ENCODE results near the gene SH2D5. TPM values are rescaled to one million over a fixed set of nuclear protein-coding genes. Genes with fewer than 3 reads are reported as not detected.

The SH2D5 gene
- total RNA-seq, 1 experiment from 2014 or later: 7.1 TPM

DNA sequence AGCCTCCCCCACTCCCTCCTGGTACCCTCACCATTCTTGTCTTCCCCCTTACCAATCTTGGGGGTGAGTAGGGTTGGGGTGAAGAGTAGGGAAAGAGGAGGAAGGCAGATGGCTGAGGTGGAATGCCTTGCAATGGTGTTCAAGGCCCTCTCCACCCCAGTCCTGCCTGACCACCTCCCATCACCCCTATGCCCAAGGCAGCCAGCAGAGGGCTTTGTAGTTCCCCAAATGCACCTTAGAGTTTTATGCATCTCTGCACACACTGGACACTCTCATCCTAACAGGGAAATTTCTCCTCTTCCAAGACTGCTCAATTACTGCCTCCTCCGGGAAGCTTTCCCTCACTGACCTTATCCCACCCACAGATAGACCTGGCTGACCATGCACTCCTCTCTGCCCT is 30.1 kb downstream of the SH2D5 start:
- Histone ChIP-seq H3K36me3 (ENCODE audit: low read depth, low read length) (no peaks in the 10 kb centered on the region), H3K4me3 (ENCODE audit: low read length) (no peak overlapping the region), H3K27ac (ENCODE audit: low read length) (no peak overlapping the region), H3K9me2 (replicated peaks; ENCODE audit: low read length) (no peaks in the 10 kb centered on the region), H3K27me3 (ENCODE audit: low read length) (no peaks in the 10 kb centered on the region), H3K9ac (ENCODE audit: low read length) (no peak overlapping the region), H2AFZ (ENCODE audit: low read length) (no peak overlapping the region), H3F3A (ENCODE audit: low read length, unreplicated experiment) (no peaks in the 10 kb centered on the region), H3K9me3 (ENCODE audit: low read length) (no peaks in the 10 kb centered on the region), H3K4me1 (ENCODE audit: insufficient read depth, low read length) (peaks cover 16% of the 10 kb centered on the region), H3K79me2 (ENCODE audit: low read length) (no peaks in the 10 kb centered on the region), H4K20me1 (ENCODE audit: low read length) (no peaks in the 10 kb centered on the region), H3K4me2 (ENCODE audit: low read length) (no peak overlapping the region)
- BruUV-seq (replicated peaks): no TSS peak
- ATAC-seq: peak; percentile 54
- CTCF ChIA-PET: no interaction called here
- intact Hi-C loops (cut with micrococcal nuclease): no loop called here
- peak; percentile 33 for DNase-seq
- POLR2A ChIA-PET (ENCODE audit: unreplicated experiment): no interaction called here
- TF ChIP-seq EZH2phosphoT487 (IDR thresholded peaks at IDR 0.05; ENCODE audit: borderline replicate concordance, low read length) (no peak), EZH2 (IDR thresholded peaks at IDR 0.05; ENCODE audit: low read length, unreplicated experiment) (no peak), CTCF (conservative IDR thresholded peaks at IDR 0.05; ENCODE audit: low read depth, low read length) (peak; percentile 46)

DNA sequence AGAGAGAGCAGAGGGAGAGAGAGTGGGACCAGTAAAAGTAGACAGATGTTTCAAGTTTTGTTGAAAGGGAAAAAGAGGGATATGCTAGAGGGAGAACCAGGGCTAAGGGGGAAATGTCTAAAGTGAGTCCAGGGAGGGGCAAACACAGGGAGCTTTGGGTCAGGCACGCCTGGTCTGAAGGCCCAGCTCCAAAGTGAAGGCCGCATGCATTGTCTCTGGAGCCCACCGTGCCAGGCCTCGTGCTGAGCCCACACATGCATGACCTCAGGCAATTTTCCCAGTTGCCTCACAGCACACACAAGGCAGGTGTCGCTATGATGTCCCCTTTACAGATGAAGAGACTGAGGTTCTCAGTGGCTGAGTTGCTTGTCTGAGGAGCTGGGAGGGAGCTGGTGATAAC is 30.7 kb downstream of the SH2D5 start:
- Histone ChIP-seq H3K4me1 (ENCODE audit: insufficient read depth, low read length) (peaks cover 21% of the 10 kb centered on the region), H3K9me3 (ENCODE audit: low read length) (no peaks in the 10 kb centered on the region), H3K4me3 (ENCODE audit: low read length) (no peak overlapping the region), H4K20me1 (ENCODE audit: low read length) (no peaks in the 10 kb centered on the region), H3K9me2 (replicated peaks; ENCODE audit: low read length) (no peaks in the 10 kb centered on the region), H3K27me3 (ENCODE audit: low read length) (no peaks in the 10 kb centered on the region), H3K9ac (ENCODE audit: low read length) (no peak overlapping the region), H3F3A (ENCODE audit: low read length, unreplicated experiment) (no peaks in the 10 kb centered on the region), H3K36me3 (ENCODE audit: low read depth, low read length) (no peaks in the 10 kb centered on the region), H2AFZ (ENCODE audit: low read length) (no peak overlapping the region), H3K79me2 (ENCODE audit: low read length) (no peaks in the 10 kb centered on the region), H3K27ac (ENCODE audit: low read length) (no peak overlapping the region), H3K4me2 (ENCODE audit: low read length) (no peak overlapping the region)
- ChIA-PET POLR2A (ENCODE audit: unreplicated experiment) (no interaction called here), CTCF (no interaction called here)
- no peak for DNase-seq
- intact Hi-C loops (cut with micrococcal nuclease): no loop called here
- no TSS peak for BruUV-seq (replicated peaks)
- no peak for TF ChIP-seq CTCF (conservative IDR thresholded peaks at IDR 0.05; ENCODE audit: low read depth, low read length)
- no peak for TF ChIP-seq EZH2 (IDR thresholded peaks at IDR 0.05; ENCODE audit: low read length, unreplicated experiment)
- ATAC-seq: no peak

GRCh38 chr1:20701446-20701845 is 31.1 kb downstream of the SH2D5 start:
- DNase-seq: no peak
- H3K9me2 ChIP-seq (replicated peaks; ENCODE audit: low read length): no peaks in the 10 kb centered on the region
- no TSS peak for BruUV-seq (replicated peaks)
- H3K9ac ChIP-seq (ENCODE audit: low read length): no peak overlapping the region
- no peaks in the 10 kb centered on the region for H3F3A ChIP-seq (ENCODE audit: low read length, unreplicated experiment)
- ChIA-PET POLR2A (ENCODE audit: unreplicated experiment) (no interaction called here), CTCF (no interaction called here)
- no peaks in the 10 kb centered on the region for H3K36me3 ChIP-seq (ENCODE audit: low read depth, low read length)
- TF ChIP-seq EZH2 (IDR thresholded peaks at IDR 0.05; ENCODE audit: low read length, unreplicated experiment) (no peak), CTCF (conservative IDR thresholded peaks at IDR 0.05; ENCODE audit: low read depth, low read length) (no peak), EZH2phosphoT487 (IDR thresholded peaks at IDR 0.05; ENCODE audit: borderline replicate concordance, low read length) (no peak)
- no peaks in the 10 kb centered on the region for H3K9me3 ChIP-seq (ENCODE audit: low read length)
- H2AFZ ChIP-seq (ENCODE audit: low read length): no peak overlapping the region
- intact Hi-C loops (cut with micrococcal nuclease): no loop called here
- H3K79me2 ChIP-seq (ENCODE audit: low read length): no peaks in the 10 kb centered on the region
- H3K4me3 ChIP-seq (ENCODE audit: low read length): no peak overlapping the region
- H3K4me2 ChIP-seq (ENCODE audit: low read length): no peak overlapping the region
- H3K4me1 ChIP-seq (ENCODE audit: insufficient read depth, low read length): peaks cover 22% of the 10 kb centered on the region
- no peaks in the 10 kb centered on the region for H4K20me1 ChIP-seq (ENCODE audit: low read length)
- H3K27me3 ChIP-seq (ENCODE audit: low read length): no peaks in the 10 kb centered on the region
- no peak for ATAC-seq
- H3K27ac ChIP-seq (ENCODE audit: low read length): no peak overlapping the region
